Osteocyte (in vitro differentiated cells): Measurements from ENCODE around the gene FSTL3. TPM values are rescaled to one million over a fixed set of nuclear protein-coding genes. Genes with fewer than 3 reads are reported as not detected.

Source experiments
- DNase-seq: peaks from one replicate; pipeline ENCODE4 v3.0.0; 2021; ENCODE audit warnings: mixed read lengths; ENCODE audit not compliant: unreplicated experiment; ENCODE audit errors: extremely low spot score
- H3K27ac Mint-ChIP-seq: one replicate; pipeline ENCODE4 v1.8.0; 2021; ENCODE audit warnings: mild to moderate bottlenecking, mixed read lengths; ENCODE audit not compliant: unreplicated experiment
- H3K27me3 Mint-ChIP-seq: one replicate; pipeline ENCODE4 v1.8.0; 2021; ENCODE audit warnings: mixed read lengths; ENCODE audit not compliant: unreplicated experiment
- H3K36me3 Mint-ChIP-seq: one replicate; pipeline ENCODE4 v1.8.0; 2021; ENCODE audit warnings: mixed read lengths; ENCODE audit not compliant: unreplicated experiment
- H3K4me1 Mint-ChIP-seq: one replicate; pipeline ENCODE4 v1.8.0; 2021; ENCODE audit warnings: mixed read lengths; ENCODE audit not compliant: unreplicated experiment
- H3K4me3 Mint-ChIP-seq: one replicate; pipeline ENCODE4 v1.8.0; 2021; ENCODE audit warnings: mild to moderate bottlenecking, moderate library complexity, mixed read lengths; ENCODE audit not compliant: unreplicated experiment
- H3K9me3 Mint-ChIP-seq: one replicate; pipeline ENCODE4 v1.8.0; 2021; ENCODE audit warnings: mixed read lengths; ENCODE audit not compliant: unreplicated experiment
- total RNA-seq: library from RNA; stranded (reverse); gene quantifications from 2 replicates; pipeline ENCODE4 v1.2.1, GENCODE V29; 2021
- TF ChIP-seq, protein P1 (sequence below): fragments of 200-600 bp; sonication (generic); IDR thresholded peaks from 2 replicates; pipeline ENCODE4 v1.5.0; 2021; ENCODE audit warnings: antibody characterized with exemption, mild to moderate bottlenecking, moderate library complexity

The FSTL3 gene
- total RNA-seq, 1 donor from 2014 or later: 109 TPM

DNA sequence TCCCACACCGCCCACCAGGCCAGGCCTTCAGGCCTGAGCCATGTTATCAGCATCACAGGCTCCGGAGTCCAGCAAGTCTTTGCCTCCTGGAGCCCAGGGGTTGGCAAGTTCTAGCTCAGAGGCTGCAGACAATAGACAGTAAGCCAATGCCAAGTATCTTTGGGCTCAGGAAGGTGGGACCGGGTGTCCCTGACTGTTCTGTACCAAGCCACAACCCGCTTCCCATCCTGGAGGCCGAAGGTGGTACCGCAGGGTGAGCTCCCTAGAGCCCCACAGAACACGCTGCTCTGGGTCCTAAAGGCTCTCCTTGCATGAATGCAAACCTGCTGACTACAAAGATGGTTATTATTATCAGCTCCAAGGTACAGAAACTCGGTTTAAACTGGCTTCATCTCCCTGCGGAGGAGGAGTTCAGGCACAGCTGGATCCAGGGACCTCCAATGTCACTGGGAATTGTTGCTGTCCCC is 5.5 kb upstream of the FSTL3 start:
- Mint-ChIP-seq H3K27ac (no peak overlapping the region), H3K27me3 (no peaks in the 10 kb centered on the region), H3K4me3 (no peak overlapping the region), H3K4me1 (peaks cover 8% of the 10 kb centered on the region), H3K9me3 (peaks cover 4% of the 10 kb centered on the region), H3K36me3 (no peaks in the 10 kb centered on the region)
- no peak for DNase-seq
- TF ChIP-seq, protein P1, sequence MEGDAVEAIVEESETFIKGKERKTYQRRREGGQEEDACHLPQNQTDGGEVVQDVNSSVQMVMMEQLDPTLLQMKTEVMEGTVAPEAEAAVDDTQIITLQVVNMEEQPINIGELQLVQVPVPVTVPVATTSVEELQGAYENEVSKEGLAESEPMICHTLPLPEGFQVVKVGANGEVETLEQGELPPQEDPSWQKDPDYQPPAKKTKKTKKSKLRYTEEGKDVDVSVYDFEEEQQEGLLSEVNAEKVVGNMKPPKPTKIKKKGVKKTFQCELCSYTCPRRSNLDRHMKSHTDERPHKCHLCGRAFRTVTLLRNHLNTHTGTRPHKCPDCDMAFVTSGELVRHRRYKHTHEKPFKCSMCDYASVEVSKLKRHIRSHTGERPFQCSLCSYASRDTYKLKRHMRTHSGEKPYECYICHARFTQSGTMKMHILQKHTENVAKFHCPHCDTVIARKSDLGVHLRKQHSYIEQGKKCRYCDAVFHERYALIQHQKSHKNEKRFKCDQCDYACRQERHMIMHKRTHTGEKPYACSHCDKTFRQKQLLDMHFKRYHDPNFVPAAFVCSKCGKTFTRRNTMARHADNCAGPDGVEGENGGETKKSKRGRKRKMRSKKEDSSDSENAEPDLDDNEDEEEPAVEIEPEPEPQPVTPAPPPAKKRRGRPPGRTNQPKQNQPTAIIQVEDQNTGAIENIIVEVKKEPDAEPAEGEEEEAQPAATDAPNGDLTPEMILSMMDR: no peak

DNA sequence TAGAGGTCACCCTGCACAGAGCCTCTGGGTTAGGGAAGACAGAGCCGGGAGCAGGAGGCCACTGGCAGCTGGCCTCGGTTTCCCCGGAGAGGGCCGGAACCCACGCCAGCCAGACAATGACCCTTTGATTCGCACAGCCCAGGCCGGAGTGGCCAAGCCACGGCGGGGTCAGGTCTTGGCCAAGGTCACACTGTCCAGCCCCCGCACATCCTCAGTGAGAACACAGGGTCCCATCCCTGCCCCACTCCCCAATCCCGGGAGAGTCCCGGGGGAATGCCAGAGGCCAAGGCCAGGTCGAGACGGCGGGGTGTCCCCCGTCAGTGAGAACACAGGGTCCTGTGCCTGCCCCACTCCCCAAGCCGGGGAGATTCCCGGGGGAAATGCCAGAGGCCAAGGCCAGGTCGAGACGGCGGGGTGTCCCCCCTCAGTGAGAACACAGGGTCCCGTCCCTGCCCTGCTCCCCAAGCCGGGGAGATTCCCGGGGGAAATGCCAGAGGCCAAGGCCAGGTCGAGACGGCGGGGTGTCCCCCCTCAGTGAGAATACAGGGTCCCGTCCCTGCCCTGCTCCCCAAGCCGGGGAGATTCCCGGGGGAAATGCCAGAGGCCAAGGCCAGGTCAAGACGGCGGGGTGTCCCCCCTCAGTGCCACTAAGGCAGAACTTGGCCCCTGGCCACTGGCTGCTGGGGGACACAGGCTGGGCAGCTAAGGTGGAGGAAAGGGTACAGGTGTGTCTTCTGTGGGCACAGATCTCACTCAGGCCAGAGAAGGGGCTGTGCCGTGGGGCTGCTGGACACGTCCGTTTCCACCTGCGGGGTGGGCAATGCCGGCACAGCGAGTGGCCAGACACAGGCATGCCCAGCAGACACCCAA is 1.7 kb upstream of the FSTL3 start:
- DNase-seq: no peak
- Mint-ChIP-seq H3K4me3 (no peak overlapping the region), H3K36me3 (no peaks in the 10 kb centered on the region), H3K4me1 (peaks cover 29% of the 10 kb centered on the region), H3K27me3 (no peaks in the 10 kb centered on the region), H3K27ac (no peak overlapping the region), H3K9me3 (no peaks in the 10 kb centered on the region)
- TF ChIP-seq, protein P1: no peak

DNA sequence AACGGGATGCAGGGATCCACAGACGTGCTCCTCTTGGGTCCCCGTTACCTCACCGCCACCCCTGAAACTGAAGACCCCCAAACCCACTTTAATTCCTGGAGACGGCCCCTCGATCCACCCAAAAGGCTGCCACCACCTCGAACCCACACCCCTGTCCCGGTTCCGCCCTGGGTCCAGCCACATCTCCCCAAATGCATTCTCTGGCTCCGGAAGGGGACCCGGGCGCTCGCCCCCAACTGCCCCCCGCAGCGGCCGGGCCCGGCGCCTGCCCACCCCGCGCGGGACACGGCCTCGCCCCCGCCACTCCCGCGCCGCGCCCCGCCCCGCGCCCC is 219 bp upstream of the FSTL3 start:
- H3K4me1 Mint-ChIP-seq: peaks cover 31% of the 10 kb centered on the region
- H3K27ac Mint-ChIP-seq: no peak overlapping the region
- H3K9me3 Mint-ChIP-seq: no peaks in the 10 kb centered on the region
- H3K27me3 Mint-ChIP-seq: no peaks in the 10 kb centered on the region
- DNase-seq: no peak
- H3K36me3 Mint-ChIP-seq: no peaks in the 10 kb centered on the region
- TF ChIP-seq, protein P1: no peak
- peak overlapping the region; percentile 48 for H3K4me3 Mint-ChIP-seq

DNA sequence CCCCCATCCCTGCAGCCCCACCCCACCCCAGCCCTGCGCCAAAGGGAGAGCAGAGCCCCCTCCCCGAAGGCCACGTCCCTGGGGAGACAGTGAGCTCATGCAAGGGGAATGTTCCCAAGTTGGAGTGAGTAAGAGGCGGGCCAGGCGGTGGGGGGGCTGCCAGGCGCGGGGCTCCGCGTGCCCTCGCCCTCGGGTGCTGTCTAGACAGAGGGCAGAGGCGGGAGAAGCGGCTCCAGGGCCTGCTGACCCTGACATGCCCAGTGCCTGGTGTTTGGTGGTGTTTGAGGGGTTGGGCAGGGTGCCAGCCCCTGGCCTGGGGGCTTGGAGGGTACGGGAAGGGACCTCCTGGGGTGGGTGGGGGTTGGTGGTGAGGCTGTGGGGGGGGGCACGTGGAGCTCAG is 1.0 kb downstream of the FSTL3 start:
- peak overlapping the region; percentile 72 for H3K4me3 Mint-ChIP-seq
- peak; percentile 94 for DNase-seq
- H3K9me3 Mint-ChIP-seq: no peaks in the 10 kb centered on the region
- H3K36me3 Mint-ChIP-seq: no peaks in the 10 kb centered on the region
- no peaks in the 10 kb centered on the region for H3K27me3 Mint-ChIP-seq
- TF ChIP-seq, protein P1: no peak
- peaks cover 31% of the 10 kb centered on the region for H3K4me1 Mint-ChIP-seq
- peak overlapping the region; percentile 78 for H3K27ac Mint-ChIP-seq

DNA sequence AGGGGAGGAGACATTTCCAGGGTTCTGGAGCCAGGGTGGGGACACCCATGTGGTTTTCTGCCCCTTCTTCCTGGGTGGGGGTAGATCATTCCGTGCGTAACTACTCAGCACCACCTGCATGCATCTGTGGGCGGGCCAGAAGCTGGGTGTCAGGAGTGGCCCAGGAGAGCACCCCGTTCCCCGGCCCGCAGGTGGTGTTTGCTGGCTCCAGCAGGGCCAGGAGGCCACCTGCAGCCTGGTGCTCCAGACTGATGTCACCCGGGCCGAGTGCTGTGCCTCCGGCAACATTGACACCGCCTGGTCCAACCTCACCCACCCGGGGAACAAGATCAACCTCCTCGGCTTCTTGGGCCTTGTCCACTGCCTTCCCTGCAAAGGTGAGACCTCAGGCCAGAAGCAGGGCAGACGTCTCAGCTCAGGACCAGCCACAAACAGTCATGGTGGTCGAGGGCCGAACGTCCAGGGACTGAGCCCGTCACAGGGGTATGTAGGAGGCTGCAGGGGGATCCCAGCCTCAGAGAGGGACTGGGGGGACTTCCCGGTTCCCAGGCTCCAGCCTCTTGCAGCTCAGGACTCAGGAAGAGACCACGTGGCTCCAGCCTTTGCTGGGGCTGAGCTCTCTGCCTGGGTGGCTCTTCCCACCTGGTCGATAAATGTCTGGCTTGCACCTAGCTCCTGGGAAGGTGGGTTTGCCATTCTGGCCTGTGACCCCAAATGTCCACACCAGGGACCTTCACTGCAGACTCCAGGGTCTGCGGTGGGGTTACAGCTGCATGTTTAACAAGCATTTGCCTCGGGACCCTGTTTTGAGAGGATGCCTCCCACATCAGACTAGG is 1.6 kb downstream of the FSTL3 start:
- peak overlapping the region; percentile 72 for H3K4me3 Mint-ChIP-seq

More for the DNA sequence above, 1.6 kb downstream of the FSTL3 start:
- H3K27me3 Mint-ChIP-seq: no peaks in the 10 kb centered on the region
- H3K27ac Mint-ChIP-seq: peak overlapping the region; percentile 78
- no peaks in the 10 kb centered on the region for H3K9me3 Mint-ChIP-seq
- TF ChIP-seq, protein P1: no peak
- DNase-seq: peak; percentile 81
- no peaks in the 10 kb centered on the region for H3K36me3 Mint-ChIP-seq
- peaks cover 31% of the 10 kb centered on the region for H3K4me1 Mint-ChIP-seq
